K562 (cell line): ENCODE data around the gene MYO7A. TPM values are rescaled to one million over a fixed set of nuclear protein-coding genes. Genes with fewer than 3 reads are reported as not detected.
A peak's percentile ranks its signal among the peaks of the same experiment; 100 is the strongest.

Experiments
- ATF2 ChIP-seq: sonication (generic); formaldehyde crosslinking; IDR thresholded peaks from 2 replicates; pipeline ENCODE4 v1.8.1; 2022; ENCODE audit warnings: missing genetic modification reagents
- ATF6 ChIP-seq: sonication (generic); formaldehyde crosslinking; IDR thresholded peaks from 2 replicates; pipeline ENCODE4 v1.4.0; 2020; ENCODE audit warnings: mild to moderate bottlenecking, missing genetic modification reagents
- C11orf30 ChIP-seq: fragments of 450-650 bp; IDR thresholded peaks from 2 replicates; pipeline ENCODE4 v1.6.1; 2016; ENCODE audit warnings: low read depth, mild to moderate bottlenecking
- CTCF ChIP-seq, 3 experiments: IDR thresholded peaks in 2 of 3; conservative IDR thresholded peaks in 1 of 3; 2 replicates each; pipeline ENCODE4 v1.5.1; 2011 to 2012; ENCODE audit warnings: low read length in 3 of 3, mild to moderate bottlenecking in 3 of 3, control low read depth in 2 of 3, improper control_type of control experiment in 1 of 3, inconsistent platforms in 1 of 3, low read depth in 1 of 3, mixed read lengths in 1 of 3, moderate library complexity in 1 of 3; ENCODE audit not compliant: insufficient read depth in 2 of 3
- DEAF1 ChIP-seq: fragments of 450-650 bp; formaldehyde crosslinking; IDR thresholded peaks from 2 replicates; pipeline ENCODE4 v1.4.0; 2020; ENCODE audit warnings: mild to moderate bottlenecking, moderate library complexity
- GABPB1 ChIP-seq: sonication (generic); formaldehyde crosslinking; IDR thresholded peaks from 2 replicates; pipeline ENCODE4 v1.8.0; 2022; ENCODE audit warnings: mild to moderate bottlenecking, missing genetic modification reagents
- HOMEZ ChIP-seq: fragments of 250-450 bp; sonication (Bioruptor Pico); IDR thresholded peaks from 2 replicates; pipeline ENCODE4 v1.4.0; 2020; ENCODE audit warnings: mild to moderate bottlenecking, moderate library complexity
- IRF2 ChIP-seq: sonication (generic); formaldehyde crosslinking; IDR thresholded peaks from 2 replicates; pipeline ENCODE4 v1.8.1; 2022; ENCODE audit warnings: mild to moderate bottlenecking, missing genetic modification reagents
- KAT7 ChIP-seq: sonication (generic); formaldehyde crosslinking; IDR thresholded peaks from 2 replicates; pipeline ENCODE4 v1.8.0; 2022; ENCODE audit warnings: missing genetic modification reagents, mild to moderate bottlenecking, borderline replicate concordance
- LARP7 ChIP-seq: fragments of 450-650 bp; IDR thresholded peaks from 2 replicates; pipeline ENCODE4 v1.6.1; 2016
- MED1 ChIP-seq: sonication (generic); formaldehyde crosslinking; IDR thresholded peaks from 2 replicates; pipeline ENCODE4 v1.8.1; 2023; ENCODE audit warnings: missing genetic modification reagents, borderline replicate concordance
- MYC ChIP-seq, 2 experiments: fragments of 250-450 bp in 1 of 2; sonication (Bioruptor Pico) in 1 of 2; IDR thresholded peaks; 2 replicates each; pipeline versions ENCODE4 v1.5.1 to v1.6.1; 2012 to 2021; ENCODE audit warnings: low read depth in 2 of 2, borderline replicate concordance in 1 of 2, improper control_type of control experiment in 1 of 2, low read length in 1 of 2, mild to moderate bottlenecking in 1 of 2, moderate library complexity in 1 of 2
- RBFOX2 ChIP-seq: fragments of 200-400 bp; formaldehyde crosslinking; IDR thresholded peaks from 2 replicates; pipeline ENCODE4 v1.6.1; 2017; ENCODE audit warnings: low read depth, mild to moderate bottlenecking, low read length, moderate library complexity
- XRCC4 ChIP-seq: IDR thresholded peaks from one replicate; pipeline ENCODE4 v1.6.1; 2011; ENCODE audit not compliant: insufficient read depth, insufficient read length; ENCODE audit errors: extremely low read depth
- ZBTB7A ChIP-seq: IDR thresholded peaks from 2 replicates; pipeline ENCODE4 v1.6.1; 2011; ENCODE audit warnings: low read depth, mild to moderate bottlenecking, low read length, moderate library complexity, borderline replicate concordance; ENCODE audit not compliant: control insufficient read depth
- ZNF12 ChIP-seq: sonication (generic); formaldehyde crosslinking; IDR thresholded peaks from 2 replicates; pipeline ENCODE4 v1.4.0; 2020; ENCODE audit warnings: mild to moderate bottlenecking, missing genetic modification reagents
- ZNF23 ChIP-seq: fragments of 250-450 bp; sonication (Bioruptor Pico); IDR thresholded peaks from 2 replicates; pipeline ENCODE4 v1.4.0; 2020; ENCODE audit warnings: mild to moderate bottlenecking
- ZNF589 ChIP-seq: fragments of 200-800 bp; sonication (Bioruptor generic); IDR thresholded peaks from 2 replicates; pipeline ENCODE4 v1.6.1; 2016; ENCODE audit warnings: low read depth, missing genetic modification characterization, missing compliant biosample characterization
- ZNF668 ChIP-seq: fragments of 250-450 bp; sonication (Bioruptor Pico); IDR thresholded peaks from 2 replicates; pipeline ENCODE4 v1.8.0; 2022; ENCODE audit warnings: mild to moderate bottlenecking, inconsistent platforms
- polyA plus RNA-seq, 8 experiments: library from polyadenylated mRNA; depleted of rRNA in 4 of 8; stranded (reverse) in 5 of 8; unstranded in 3 of 8; fragments of >200 nt; fragmentation: Nextera tagmentation in 2 of 8; fragmentation: Illumina TruSeq in 1 of 8; extraction: Ambion mirVana in 2 of 8; extraction: Trizol in 1 of 8; gene quantifications; 2 replicates each; pipeline versions ENCODE4 v1.2.1 to v1.2.3, GENCODE V29; 2011 to 2014; ENCODE audit warnings: inconsistent platforms in 1 of 8, missing spikeins in 1 of 8
- total RNA-seq, 7 experiments: library from RNA; depleted of rRNA in 6 of 7; stranded (reverse); fragments of >200 nt in 6 of 7; fragmentation: Illumina TruSeq in 2 of 7; extraction: Trizol in 2 of 7; gene quantifications; 2 replicates each; pipeline versions ENCODE4 v1.2.1 to v1.2.3, GENCODE V29; 2011 to 2021; ENCODE audit warnings: low replicate concordance in 1 of 7

MYO7A gene
- total and polyA plus RNA-seq, 9 of the 15 experiments (the other 6 are each of a cell fraction or from before 2014, with no cell fraction given): 0.01 to 0.11 (median 0.07) TPM; not detected in 1

GRCh38 chr11:77191823-77192495 is 63.9 kb downstream of the MYO7A start (continued):
- TF ChIP-seq MYC (IDR thresholded peaks at IDR 0.05; ENCODE audit: low read depth, low read length) (peak; percentile 85), MYC (CRISPR knock-in tag; IDR thresholded peaks at IDR 0.05; ENCODE audit: borderline replicate concordance, low read depth) (no peak), DEAF1 (CRISPR knock-in tag) (peak; percentile 65), ZNF589 (no peak), ZNF668 (no peak), GABPB1 (no peak), ZNF23 (CRISPR knock-in tag) (no peak), LARP7 (no peak), RBFOX2 (peak; percentile 63), ZBTB7A (peak; percentile 92), HOMEZ (CRISPR knock-in tag) (no peak), XRCC4 (no peak), ZNF12 (CRISPR knock-in tag) (peak; percentile 72; the same call in 1 of the 2 replicates), MED1 (CRISPR knock-in tag) (no peak), IRF2 (CRISPR knock-in tag) (no peak), CTCF (IDR thresholded peaks at IDR 0.05 in 2 of 3, conservative IDR thresholded peaks at IDR 0.05 in 1 of 3; ENCODE audit: insufficient read depth in 2 of 3, low read depth in 1 of 3, low read length in 3 of 3) (peak; percentile 96 to 98 (median 97)), KAT7 (CRISPR knock-in tag) (no peak), ATF2 (CRISPR knock-in tag) (no peak), C11orf30 (peak; percentile 17; the same call in 1 of the 2 replicates), ATF6 (CRISPR knock-in tag) (no peak)
